ENCODE data around the gene RAB7A.

The RAB7A gene

GRCh38 chr3:128849911-128850455 is 124.0 kb downstream of the RAB7A start:
- H3K36me3 Mint-ChIP-seq = peaks cover 3% of the 10 kb centered on the region

GRCh38 chr3:128850544-128850943 is 124.6 kb downstream of the RAB7A start:
- no peaks in the 10 kb centered on the region for H3K27me3 Mint-ChIP-seq
- H3K27ac Mint-ChIP-seq = no peak overlapping the region
- H3K9me3 Mint-ChIP-seq (ENCODE audit: low read depth) = no peaks in the 10 kb centered on the region
- no peak overlapping the region for H3K4me3 Mint-ChIP-seq
- H3K36me3 Mint-ChIP-seq = peaks cover 3% of the 10 kb centered on the region
- H3K4me1 Mint-ChIP-seq (ENCODE audit: low read depth) = peaks cover 9% of the 10 kb centered on the region

More at GRCh38 chr3:128849911-128850455, 124.0 kb downstream of the RAB7A start:
- Mint-ChIP-seq H3K4me3 (no peak overlapping the region), H3K4me1 (ENCODE audit: low read depth) (peaks cover 12% of the 10 kb centered on the region), H3K27ac (no peak overlapping the region), H3K9me3 (ENCODE audit: low read depth) (no peaks in the 10 kb centered on the region), H3K27me3 (no peaks in the 10 kb centered on the region)

GRCh38 chr3:128851601-128852000 is 125.6 kb downstream of the RAB7A start:
- Mint-ChIP-seq H3K27me3 (no peaks in the 10 kb centered on the region), H3K9me3 (ENCODE audit: low read depth) (no peaks in the 10 kb centered on the region)

GRCh38 chr3:128853826-128854225 is 127.8 kb downstream of the RAB7A start:
- H3K4me3 Mint-ChIP-seq = no peak overlapping the region
- H3K27me3 Mint-ChIP-seq = no peaks in the 10 kb centered on the region
- H3K9me3 Mint-ChIP-seq (ENCODE audit: low read depth) = no peaks in the 10 kb centered on the region
- no peak overlapping the region for H3K27ac Mint-ChIP-seq
- H3K4me1 Mint-ChIP-seq (ENCODE audit: low read depth) = no peaks in the 10 kb centered on the region
- H3K36me3 Mint-ChIP-seq = peaks cover 13% of the 10 kb centered on the region

More at GRCh38 chr3:128851601-128852000, 125.6 kb downstream of the RAB7A start:
- H3K27ac Mint-ChIP-seq = no peak overlapping the region
- H3K36me3 Mint-ChIP-seq = peaks cover 5% of the 10 kb centered on the region
- peaks cover 5% of the 10 kb centered on the region for H3K4me1 Mint-ChIP-seq (ENCODE audit: low read depth)
- no peak overlapping the region for H3K4me3 Mint-ChIP-seq

GRCh38 chr3:128854475-128854874 is 128.5 kb downstream of the RAB7A start:
- no peaks in the 10 kb centered on the region for H3K9me3 Mint-ChIP-seq (ENCODE audit: low read depth)
- H3K36me3 Mint-ChIP-seq = peaks cover 13% of the 10 kb centered on the region
- H3K4me3 Mint-ChIP-seq = no peak overlapping the region
- no peaks in the 10 kb centered on the region for H3K4me1 Mint-ChIP-seq (ENCODE audit: low read depth)
- H3K27me3 Mint-ChIP-seq = no peaks in the 10 kb centered on the region
- H3K27ac Mint-ChIP-seq = no peak overlapping the region

GRCh38 chr3:128855569-128855968 is 129.6 kb downstream of the RAB7A start:
- Mint-ChIP-seq H3K4me3 (no peak overlapping the region), H3K9me3 (ENCODE audit: low read depth) (no peaks in the 10 kb centered on the region), H3K27ac (no peak overlapping the region), H3K36me3 (peaks cover 15% of the 10 kb centered on the region), H3K4me1 (ENCODE audit: low read depth) (no peaks in the 10 kb centered on the region), H3K27me3 (no peaks in the 10 kb centered on the region)

GRCh38 chr3:128858167-128858566 is 132.2 kb downstream of the RAB7A start:
- peaks cover 20% of the 10 kb centered on the region for H3K36me3 Mint-ChIP-seq
- H3K27me3 Mint-ChIP-seq = no peaks in the 10 kb centered on the region
- no peaks in the 10 kb centered on the region for H3K9me3 Mint-ChIP-seq (ENCODE audit: low read depth)
- no peak overlapping the region for H3K4me3 Mint-ChIP-seq
- no peak overlapping the region for H3K27ac Mint-ChIP-seq
- no peaks in the 10 kb centered on the region for H3K4me1 Mint-ChIP-seq (ENCODE audit: low read depth)

GRCh38 chr3:128859630-128860029 is 133.6 kb downstream of the RAB7A start:
- no peaks in the 10 kb centered on the region for H3K27me3 Mint-ChIP-seq
- no peaks in the 10 kb centered on the region for H3K4me1 Mint-ChIP-seq (ENCODE audit: low read depth)
- H3K9me3 Mint-ChIP-seq (ENCODE audit: low read depth) = no peaks in the 10 kb centered on the region
- H3K36me3 Mint-ChIP-seq = peaks cover 17% of the 10 kb centered on the region
- H3K4me3 Mint-ChIP-seq = no peak overlapping the region
- no peak overlapping the region for H3K27ac Mint-ChIP-seq

- Mint-ChIP-seq H3K4me3 (no peak overlapping the region), H3K4me1 (ENCODE audit: low read depth) (no peaks in the 10 kb centered on the region), H3K27me3 (no peaks in the 10 kb centered on the region), H3K36me3 (peaks cover 15% of the 10 kb centered on the region), H3K27ac (no peak overlapping the region), H3K9me3 (ENCODE audit: low read depth) (no peaks in the 10 kb centered on the region)
Measured at GRCh38 chr3:128861491-128861890, 135.5 kb downstream of the RAB7A start.

- Mint-ChIP-seq H3K4me1 (ENCODE audit: low read depth) (no peaks in the 10 kb centered on the region), H3K4me3 (no peak overlapping the region), H3K9me3 (ENCODE audit: low read depth) (no peaks in the 10 kb centered on the region), H3K36me3 (peaks cover 10% of the 10 kb centered on the region), H3K27ac (no peak overlapping the region), H3K27me3 (no peaks in the 10 kb centered on the region)
Measured at GRCh38 chr3:128863560-128863959, 137.6 kb downstream of the RAB7A start.
